Spleen (tissue), 11 donors: ENCODE data around the gene KCNQ5. TPM values are rescaled to one million over a fixed set of nuclear protein-coding genes. Genes with fewer than 3 reads are reported as not detected.

Experiments
- DNase-seq: peaks from one replicate; pipeline ENCODE4 v3.0.0-alpha.2; 2020
- H3K27ac ChIP-seq, 8 donors: fragments of 200-600 bp; sonication (generic) in 7 of 8; 1 replicate in 4 of 8; 2 replicates in 4 of 8; pipeline versions ENCODE4 v1.5.0 to v1.8.0; 2016 to 2021; ENCODE audit warnings: inconsistent platforms in 4 of 8, mild to moderate bottlenecking in 4 of 8, moderate library complexity in 1 of 8
- H3K27me3 ChIP-seq, 7 donors: fragments of 200-600 bp; sonication (generic) in 6 of 7; replicated peaks in 1 of 7; 1 replicate in 4 of 7; 2 replicates in 3 of 7; pipeline versions ENCODE4 v1.5.0 to v1.8.0; 2016 to 2021; ENCODE audit warnings: inconsistent platforms in 3 of 7, mild to moderate bottlenecking in 1 of 7
- H3K36me3 ChIP-seq, 6 donors: fragments of 200-600 bp; sonication (generic) in 5 of 6; 1 replicate in 4 of 6; 2 replicates in 2 of 6; pipeline versions ENCODE4 v1.5.0 to v1.8.0; 2016 to 2021; ENCODE audit warnings: inconsistent platforms in 2 of 6
- H3K4me1 ChIP-seq, 6 donors: fragments of 200-600 bp; sonication (generic) in 5 of 6; 1 replicate in 3 of 6; 2 replicates in 3 of 6; pipeline versions ENCODE4 v1.5.0 to v1.8.0; 2016 to 2021; ENCODE audit warnings: inconsistent platforms in 3 of 6
- H3K4me3 ChIP-seq, 8 donors: fragments of 200-600 bp; sonication (generic) in 7 of 8; 1 replicate in 4 of 8; 2 replicates in 4 of 8; pipeline versions ENCODE4 v1.5.0 to v1.8.0; 2016 to 2021; ENCODE audit warnings: inconsistent platforms in 4 of 8, mild to moderate bottlenecking in 4 of 8, moderate library complexity in 2 of 8
- H3K9me3 ChIP-seq, 8 donors: fragments of 200-600 bp; sonication (generic) in 7 of 8; 1 replicate in 4 of 8; 2 replicates in 4 of 8; pipeline versions ENCODE4 v1.5.0 to v1.8.0; 2016 to 2021; ENCODE audit warnings: inconsistent platforms in 4 of 8
- CTCF ChIP-seq, 11 experiments: fragments of 200-600 bp in 7 of 11; fragments of 450-650 bp in 4 of 11; sonication (generic) in 4 of 11; IDR thresholded peaks in 8 of 11; conservative IDR thresholded peaks in 3 of 11; 1 replicate in 7 of 11; 2 replicates in 4 of 11; pipeline versions ENCODE4 v1.4.0 to v1.8.0; 2016 to 2021; ENCODE audit warnings: antibody characterized with exemption in 11 of 11, inconsistent platforms in 4 of 11, mild to moderate bottlenecking in 1 of 11
- POLR2A ChIP-seq, 3 donors: fragments of 450-650 bp; IDR thresholded peaks; one replicate each; pipeline ENCODE4 v1.5.1; 2017; ENCODE audit warnings: antibody characterized with exemption in 3 of 3, mild to moderate bottlenecking in 1 of 3
- POLR2AphosphoS5 ChIP-seq, 3 donors: sonication (generic); formaldehyde crosslinking; IDR thresholded peaks; one replicate each; pipeline ENCODE4 v1.5.1; 2017; ENCODE audit warnings: antibody characterized with exemption in 3 of 3
- WGBS, 5 donors: extraction: QIAGEN DNeasy Blood & Tissue Kit in 3 of 5; methylation state at CpG; one replicate each; pipeline versions ENCODE4 v1.1.5 to v1.1.7; 2013 to 2018; 5-methylcytosine and 5-hydroxymethylcytosine counted together
- intact Hi-C: fragments of 100-400 bp; cut with DNase I; formaldehyde crosslinking; loops from one replicate; pipeline ENCODE4 v1.15.0; 2023; ENCODE audit warnings: low total_unique reads
- polyA plus RNA-seq, 3 donors: library from polyadenylated mRNA; stranded (reverse); fragments of 200-250 nt; gene quantifications; one replicate each; pipeline ENCODE4 v1.2.1, GENCODE V29; 2013
- total RNA-seq, 7 donors: library from RNA; depleted of rRNA in 3 of 7; stranded (reverse); fragments of >200 nt in 3 of 7; fragmentation: NEBNext Ultra II Directional in 4 of 7; extraction: Animal tissue kit (Norgen Biotek cat#: 25700) in 4 of 7; gene quantifications; one replicate each; pipeline versions ENCODE4 v1.1.0 to v1.2.1, GENCODE V29; 2016 to 2021
- donor health status: healthy with polysubstance abuse.
- donor health status: DM: no; HTN: no; CAD: no; lungs with moderate emphysema.
- donor health status: DM: no; HTN: no; CAD: no.
- donor health status: Bipolar disorder and iron deficiency.
- donor health status: healthy.
- donor health status: DM: no; HTN: no; CAD: no.
- donor health status: DM: yes; HTN: yes; CAD: no.

KCNQ5 gene
- total and polyA plus RNA-seq, 10 donors = 1.3 to 8.7 (median 4.4) TPM

GRCh38 chr6:72643214-72643613 lies 21.4 kb downstream of the KCNQ5 start:
- no peak overlapping the region for H3K4me3 ChIP-seq
- TF ChIP-seq CTCF (IDR thresholded peaks at IDR 0.05 in 8 of 11, conservative IDR thresholded peaks at IDR 0.05 in 3 of 11) = no peak
- TF ChIP-seq POLR2AphosphoS5 (IDR thresholded peaks at IDR 0.05) = no peak
- TF ChIP-seq POLR2A (IDR thresholded peaks at IDR 0.05) = no peak
- no peaks in the 10 kb centered on the region for H3K4me1 ChIP-seq
- no peaks in the 10 kb centered on the region for H3K9me3 ChIP-seq
- intact Hi-C loops = no loop called here
- H3K27me3 ChIP-seq = no peaks in the 10 kb centered on the region
- H3K36me3 ChIP-seq = no peaks in the 10 kb centered on the region
- DNase-seq = no peak
- WGBS, 5 donors = 82 to 98% (median 96%) methylated on average over 1 of the region's 1 CpG
- no peak overlapping the region for H3K27ac ChIP-seq

- WGBS, 5 donors = 77 to 92% (median 83%) methylated on average over 4 of the region's 4 CpGs
Measured at GRCh38 chr6:72646604-72647485, 25.0 kb downstream of the KCNQ5 start.

GRCh38 chr6:72647489-72647888 lies 25.6 kb downstream of the KCNQ5 start:
- Histone ChIP-seq H3K27ac (no peak overlapping the region), H3K4me1 (peaks cover 0 to 16% (median 0%) of the 10 kb centered on the region in 6 donors), H3K9me3 (no peaks in the 10 kb centered on the region), H3K27me3 (no peaks in the 10 kb centered on the region), H3K4me3 (no peak overlapping the region), H3K36me3 (no peaks in the 10 kb centered on the region)
- 92 to 98% (median 96%) methylated on average over 2 of the region's 2 CpGs for WGBS, 5 donors
- no peak for DNase-seq
- TF ChIP-seq POLR2A (IDR thresholded peaks at IDR 0.05) (no peak), CTCF (IDR thresholded peaks at IDR 0.05 in 8 of 11, conservative IDR thresholded peaks at IDR 0.05 in 3 of 11) (no peak), POLR2AphosphoS5 (IDR thresholded peaks at IDR 0.05) (no peak)
- intact Hi-C loops = no loop called here

More at GRCh38 chr6:72646604-72647485, 25.0 kb downstream of the KCNQ5 start:
- no peaks in the 10 kb centered on the region for H3K36me3 ChIP-seq
- H3K27ac ChIP-seq = no peak overlapping the region
- H3K4me3 ChIP-seq = no peak overlapping the region
- intact Hi-C loops = no loop called here
- peaks cover 0 to 16% (median 0%) of the 10 kb centered on the region in 6 donors for H3K4me1 ChIP-seq
- H3K9me3 ChIP-seq = no peaks in the 10 kb centered on the region
- no peaks in the 10 kb centered on the region for H3K27me3 ChIP-seq
- DNase-seq = no peak
- TF ChIP-seq CTCF (IDR thresholded peaks at IDR 0.05 in 8 of 11, conservative IDR thresholded peaks at IDR 0.05 in 3 of 11) (no peak), POLR2AphosphoS5 (IDR thresholded peaks at IDR 0.05) (no peak), POLR2A (IDR thresholded peaks at IDR 0.05) (no peak)
